GM10266 (cell line): ENCODE results near the gene KIFC3.

ENCODE experiments used
- DNase-seq: peaks from one replicate; pipeline ENCODE4 v3.0.0; 2012; ENCODE audit errors: extremely low spot score
- CTCF ChIP-seq: IDR thresholded peaks from 2 replicates; pipeline ENCODE4 v1.5.1; 2012; ENCODE audit warnings: mild to moderate bottlenecking, low read depth; ENCODE audit not compliant: control insufficient read depth, insufficient read depth; ENCODE audit errors: missing control alignments

The KIFC3 gene

GRCh38 chr16:57823836-57824235 lies 21.5 kb upstream of the KIFC3 start:
- TF ChIP-seq CTCF = no peak
- DNase-seq = no peak

GRCh38 chr16:57822856-57823255 lies 20.6 kb upstream of the KIFC3 start:
- no peak for TF ChIP-seq CTCF
- DNase-seq = no peak

- no peak for TF ChIP-seq CTCF
- no peak for DNase-seq
Observed at GRCh38 chr16:57822018-57822553, 19.8 kb upstream of the KIFC3 start.

- DNase-seq = no peak
- no peak for TF ChIP-seq CTCF
Observed at GRCh38 chr16:57821149-57821971, 19.1 kb upstream of the KIFC3 start.

GRCh38 chr16:57818377-57819064 lies 16.2 kb upstream of the KIFC3 start:
- TF ChIP-seq CTCF = no peak
- DNase-seq = no peak

GRCh38 chr16:57817680-57818079 lies 15.4 kb upstream of the KIFC3 start:
- no peak for TF ChIP-seq CTCF
- DNase-seq = no peak
